OCI-LY7 (cell line): ENCODE data around the gene REM1.
"Not testable (repeated sequence)": the region's sequence is repeated elsewhere in the genome, so short reads cannot be mapped to it uniquely, and the experiment has no call there.

Experiments
- CTCF ChIP-seq: fragments of 200-600 bp; sonication (generic); conservative IDR thresholded peaks from 2 replicates; pipeline ENCODE4 v1.5.1; 2014; ENCODE audit warnings: mild to moderate bottlenecking, antibody characterized with exemption, low read length, moderate library complexity, mixed read lengths
- EZH2phosphoT487 ChIP-seq: fragments of 200-600 bp; sonication (generic); IDR thresholded peaks from 2 replicates; pipeline ENCODE4 v1.6.1; 2018; ENCODE audit warnings: low read depth, borderline replicate concordance, mild to moderate bottlenecking, mixed run types, antibody characterized with exemption, low read length, moderate library complexity, mixed read lengths

- TF ChIP-seq CTCF, EZH2phosphoT487: not testable (repeated sequence)
Measured at GRCh38 chr20:31521267-31521666, 46.2 kb downstream of the REM1 start.
